Gastrocnemius medialis (tissue), 4 donors: ENCODE data around the gene OR6C65.
"Not testable (repeated sequence)": the region's sequence is repeated elsewhere in the genome, so short reads cannot be mapped to it uniquely, and the experiment has no call there.

Source experiments
- CTCF ChIP-seq, 5 experiments: fragments of 450-650 bp in 3 of 5; fragments of 200-600 bp in 2 of 5; sonication (generic) in 2 of 5; IDR thresholded peaks in 4 of 5; conservative IDR thresholded peaks in 1 of 5; 1 replicate in 4 of 5; 2 replicates in 1 of 5; pipeline ENCODE4 v1.5.1; 2016 to 2019; ENCODE audit warnings: antibody characterized with exemption in 5 of 5, mild to moderate bottlenecking in 3 of 5, moderate library complexity in 3 of 5
- POLR2A ChIP-seq, 2 donors: fragments of 450-650 bp; IDR thresholded peaks; one replicate each; pipeline ENCODE4 v1.6.1; 2017; ENCODE audit warnings: antibody characterized with exemption in 2 of 2, mild to moderate bottlenecking in 2 of 2, moderate library complexity in 2 of 2

GRCh38 chr12:55355338-55355737 is 45.0 kb upstream of the OR6C65 start:
- not testable (repeated sequence) for TF ChIP-seq CTCF (IDR thresholded peaks at IDR 0.05 in 4 of 5, conservative IDR thresholded peaks at IDR 0.05 in 1 of 5); POLR2A (IDR thresholded peaks at IDR 0.05)
